GM12891 (cell line): ENCODE data around the gene BRPF1.

Experiments
- PAX5 ChIP-seq: IDR thresholded peaks from 2 replicates; pipeline ENCODE4 v1.6.1; 2011; ENCODE audit warnings: low read length, moderate library complexity, mild to moderate bottlenecking; ENCODE audit not compliant: insufficient read depth, severe bottlenecking
- POLR2A ChIP-seq: IDR thresholded peaks from 2 replicates; pipeline ENCODE4 v1.6.1; 2011; ENCODE audit warnings: low read depth, low read length, control low read depth
- POLR2AphosphoS5 ChIP-seq: IDR thresholded peaks from 2 replicates; pipeline ENCODE4 v1.6.1; 2011; ENCODE audit warnings: low read depth, low read length, control low read depth
- POU2F2 ChIP-seq: IDR thresholded peaks from 2 replicates; pipeline ENCODE4 v1.6.1; 2011; ENCODE audit warnings: low read depth, mild to moderate bottlenecking, control low read depth, low read length, moderate library complexity
- SPI1 ChIP-seq: IDR thresholded peaks from 2 replicates; pipeline ENCODE4 v1.6.1; 2011; ENCODE audit warnings: low read depth, low read length, control low read depth
- TAF1 ChIP-seq: IDR thresholded peaks from 2 replicates; pipeline ENCODE4 v1.6.1; 2011; ENCODE audit warnings: low read depth, low read length, control low read depth

DNA sequence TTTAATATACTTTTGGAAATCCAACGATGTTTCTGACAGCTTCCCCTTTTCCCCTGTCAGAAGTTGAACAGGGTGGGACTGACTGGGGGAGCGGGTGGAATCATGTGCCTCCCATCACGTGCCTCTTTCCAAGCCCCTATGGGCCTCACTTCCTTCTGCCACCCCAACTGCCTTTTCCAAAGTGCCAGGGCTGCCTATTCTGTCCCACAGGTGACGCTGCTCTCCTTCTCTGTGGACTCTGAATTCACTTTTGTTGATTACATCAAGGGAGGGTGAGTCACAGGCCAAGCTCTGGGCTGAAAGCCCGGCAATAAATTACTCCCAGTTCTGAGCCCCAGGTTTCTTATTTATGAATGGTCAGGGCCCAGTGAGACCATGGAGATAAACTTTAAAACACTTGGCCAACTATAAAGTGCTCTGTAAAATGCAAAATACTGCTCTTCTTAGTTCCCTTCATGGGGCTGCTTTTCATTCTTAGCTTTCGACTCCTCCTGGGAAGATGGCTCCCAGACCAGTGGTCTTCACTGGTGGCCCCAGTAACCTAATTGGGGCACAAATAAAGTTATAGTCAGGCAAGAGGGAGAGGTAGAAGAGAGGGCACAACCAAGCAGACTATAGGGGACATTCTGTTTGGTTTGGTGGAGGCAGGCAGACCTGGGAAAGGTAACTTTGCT is 15.6 kb upstream of the BRPF1 start:
- TF ChIP-seq POLR2A: no peak
- TF ChIP-seq POLR2AphosphoS5: no peak
- TF ChIP-seq TAF1: no peak
- no peak for TF ChIP-seq POU2F2
- TF ChIP-seq SPI1: no peak
- no peak for TF ChIP-seq PAX5
